Measurements from ENCODE around the gene ITIH2.

The ITIH2 gene

DNA sequence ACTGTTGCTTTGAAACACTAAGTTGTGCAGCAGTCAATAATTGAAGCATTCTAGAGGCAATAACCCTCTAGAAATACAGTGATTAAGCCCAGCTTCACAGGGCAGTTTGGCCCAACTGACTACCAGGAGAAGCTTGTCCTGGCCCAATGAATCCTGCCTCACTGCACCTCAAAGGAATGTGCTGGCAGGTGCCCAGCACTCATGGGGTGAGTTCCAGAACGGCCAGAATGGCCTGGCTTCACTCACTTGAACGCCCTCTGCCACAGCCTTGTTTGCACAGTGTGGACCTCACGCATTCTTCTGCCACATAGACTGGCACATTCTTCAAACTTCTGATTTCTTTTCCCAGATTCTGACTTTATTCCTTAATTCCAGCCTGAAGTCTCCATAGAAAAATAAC is 6.6 kb upstream of the ITIH2 start:
- TF ChIP-seq, protein P1, sequence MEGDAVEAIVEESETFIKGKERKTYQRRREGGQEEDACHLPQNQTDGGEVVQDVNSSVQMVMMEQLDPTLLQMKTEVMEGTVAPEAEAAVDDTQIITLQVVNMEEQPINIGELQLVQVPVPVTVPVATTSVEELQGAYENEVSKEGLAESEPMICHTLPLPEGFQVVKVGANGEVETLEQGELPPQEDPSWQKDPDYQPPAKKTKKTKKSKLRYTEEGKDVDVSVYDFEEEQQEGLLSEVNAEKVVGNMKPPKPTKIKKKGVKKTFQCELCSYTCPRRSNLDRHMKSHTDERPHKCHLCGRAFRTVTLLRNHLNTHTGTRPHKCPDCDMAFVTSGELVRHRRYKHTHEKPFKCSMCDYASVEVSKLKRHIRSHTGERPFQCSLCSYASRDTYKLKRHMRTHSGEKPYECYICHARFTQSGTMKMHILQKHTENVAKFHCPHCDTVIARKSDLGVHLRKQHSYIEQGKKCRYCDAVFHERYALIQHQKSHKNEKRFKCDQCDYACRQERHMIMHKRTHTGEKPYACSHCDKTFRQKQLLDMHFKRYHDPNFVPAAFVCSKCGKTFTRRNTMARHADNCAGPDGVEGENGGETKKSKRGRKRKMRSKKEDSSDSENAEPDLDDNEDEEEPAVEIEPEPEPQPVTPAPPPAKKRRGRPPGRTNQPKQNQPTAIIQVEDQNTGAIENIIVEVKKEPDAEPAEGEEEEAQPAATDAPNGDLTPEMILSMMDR (conservative IDR thresholded peaks at IDR 0.05; ENCODE audit: low read depth, low read length): no peak
- Histone ChIP-seq H2AFZ (ENCODE audit: low read depth) (no peak overlapping the region), H3K4me3 (IDR thresholded peaks at IDR 0.05; ENCODE audit: insufficient read depth, low read depth, low read length) (no peak overlapping the region), H4K20me1 (ENCODE audit: insufficient read depth) (no peaks in the 10 kb centered on the region), H3K9ac (no peak overlapping the region), H3K79me2 (ENCODE audit: insufficient read depth, low read depth) (no peaks in the 10 kb centered on the region), H3K27ac (no peak overlapping the region), H3K36me3 (ENCODE audit: insufficient read depth) (no peaks in the 10 kb centered on the region), H3K27me3 (ENCODE audit: insufficient read depth, low read depth) (no peaks in the 10 kb centered on the region), H3K4me2 (no peak overlapping the region), H3K4me1 (ENCODE audit: low read depth, poor library complexity, severe bottlenecking) (peaks cover 8% of the 10 kb centered on the region)

DNA sequence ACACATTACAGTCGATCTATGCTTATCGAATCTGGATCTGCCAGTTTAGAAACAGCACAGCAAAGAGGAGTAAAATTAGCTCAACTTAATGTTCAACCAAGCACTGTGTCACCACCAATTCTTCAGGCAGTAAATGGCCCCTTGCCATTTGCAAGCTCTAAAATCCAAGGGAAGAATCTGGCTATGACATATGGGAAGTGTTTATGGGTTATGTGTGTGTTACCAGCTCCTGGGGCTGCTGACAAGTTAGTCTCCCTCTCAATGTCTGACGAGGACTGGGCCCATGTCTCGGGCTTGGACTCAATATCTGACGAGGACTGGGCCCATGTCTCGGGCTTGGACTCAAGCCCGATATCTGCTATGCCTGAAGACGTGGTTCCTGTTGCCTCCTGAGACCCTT is 5.7 kb upstream of the ITIH2 start:
- H3K9ac ChIP-seq: no peak overlapping the region
- peaks cover 4% of the 10 kb centered on the region for H3K4me1 ChIP-seq (ENCODE audit: low read depth, poor library complexity, severe bottlenecking)
- H3K4me2 ChIP-seq: no peak overlapping the region
- H3K79me2 ChIP-seq (ENCODE audit: insufficient read depth, low read depth): no peaks in the 10 kb centered on the region
- H3K27me3 ChIP-seq (ENCODE audit: insufficient read depth, low read depth): no peaks in the 10 kb centered on the region
- no peak overlapping the region for H3K27ac ChIP-seq
- no peak overlapping the region for H3K4me3 ChIP-seq (IDR thresholded peaks at IDR 0.05; ENCODE audit: insufficient read depth, low read depth, low read length)
- no peaks in the 10 kb centered on the region for H3K36me3 ChIP-seq (ENCODE audit: insufficient read depth)
- H4K20me1 ChIP-seq (ENCODE audit: insufficient read depth): no peaks in the 10 kb centered on the region
- H2AFZ ChIP-seq (ENCODE audit: low read depth): no peak overlapping the region
- TF ChIP-seq, protein P1 (conservative IDR thresholded peaks at IDR 0.05; ENCODE audit: low read depth, low read length): no peak

DNA sequence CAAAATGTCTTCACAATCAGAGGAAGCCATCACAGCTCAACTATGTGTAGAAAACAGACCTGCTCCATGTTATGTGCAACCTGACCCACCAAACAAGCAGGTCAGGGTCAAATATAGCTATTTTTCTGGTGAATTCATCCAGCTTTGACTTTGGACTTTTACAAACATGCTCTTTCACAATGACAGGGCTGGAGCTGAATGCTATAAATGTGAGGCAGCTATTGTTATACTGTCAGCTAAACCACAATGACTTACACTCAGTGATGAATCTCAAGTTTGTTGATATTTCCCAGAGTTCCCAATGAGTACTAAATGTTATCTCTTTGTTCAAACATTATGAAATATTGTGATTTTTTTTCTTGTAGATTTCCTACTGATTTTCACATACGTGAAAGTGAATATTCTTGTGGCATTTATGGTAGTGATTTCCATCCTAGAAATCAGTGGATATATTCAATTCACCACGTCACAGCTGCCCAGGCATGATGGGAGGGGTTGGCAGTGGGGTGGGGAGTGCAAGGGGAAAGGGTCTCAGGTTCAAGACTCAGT is 2.5 kb upstream of the ITIH2 start:
- no peak overlapping the region for H3K27ac ChIP-seq
- no peaks in the 10 kb centered on the region for H4K20me1 ChIP-seq (ENCODE audit: insufficient read depth)

DNA sequence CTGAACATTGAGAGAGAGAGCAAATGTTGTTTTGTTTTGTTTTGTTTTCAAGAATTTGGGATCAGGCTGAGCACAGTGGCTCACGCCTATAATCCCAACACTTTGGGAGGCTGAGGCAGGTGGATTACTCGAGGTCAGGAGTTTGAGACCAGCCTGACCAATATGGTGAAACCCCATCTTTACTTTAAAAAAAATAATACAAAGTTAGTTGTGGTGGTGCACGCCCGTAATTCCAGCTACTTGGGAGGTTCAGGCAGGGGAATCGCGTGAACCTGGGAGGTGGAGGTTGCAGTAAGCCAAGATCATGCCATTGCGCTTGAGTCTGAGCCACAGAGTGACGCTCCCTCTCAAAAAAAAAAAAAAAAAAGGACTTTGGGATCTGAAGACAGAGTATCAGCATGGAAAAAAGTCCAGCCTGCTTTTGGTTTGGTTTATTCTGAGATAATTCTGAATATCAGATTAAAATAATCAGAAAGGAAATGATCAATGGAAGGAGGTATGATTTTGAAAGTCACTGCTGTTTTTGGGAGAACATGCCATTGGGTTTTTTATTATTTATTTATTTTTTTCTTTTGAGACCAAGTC is 1.9 kb upstream of the ITIH2 start:
- Histone ChIP-seq H4K20me1 (ENCODE audit: insufficient read depth) (no peaks in the 10 kb centered on the region), H3K36me3 (ENCODE audit: insufficient read depth) (no peaks in the 10 kb centered on the region), H2AFZ (ENCODE audit: low read depth) (no peak overlapping the region), H3K9ac (no peak overlapping the region), H3K4me2 (no peak overlapping the region), H3K4me1 (ENCODE audit: low read depth, poor library complexity, severe bottlenecking) (no peaks in the 10 kb centered on the region), H3K27ac (no peak overlapping the region), H3K27me3 (ENCODE audit: insufficient read depth, low read depth) (no peaks in the 10 kb centered on the region), H3K4me3 (IDR thresholded peaks at IDR 0.05; ENCODE audit: insufficient read depth, low read depth, low read length) (no peak overlapping the region), H3K79me2 (ENCODE audit: insufficient read depth, low read depth) (no peaks in the 10 kb centered on the region)
- TF ChIP-seq, protein P1 (conservative IDR thresholded peaks at IDR 0.05; ENCODE audit: low read depth, low read length): no peak

More for the DNA sequence above, 2.5 kb upstream of the ITIH2 start:
- no peak overlapping the region for H3K9ac ChIP-seq
- H3K4me1 ChIP-seq (ENCODE audit: low read depth, poor library complexity, severe bottlenecking): no peaks in the 10 kb centered on the region
- H3K27me3 ChIP-seq (ENCODE audit: insufficient read depth, low read depth): no peaks in the 10 kb centered on the region
- no peak overlapping the region for H3K4me3 ChIP-seq (IDR thresholded peaks at IDR 0.05; ENCODE audit: insufficient read depth, low read depth, low read length)
- H3K79me2 ChIP-seq (ENCODE audit: insufficient read depth, low read depth): no peaks in the 10 kb centered on the region
- no peaks in the 10 kb centered on the region for H3K36me3 ChIP-seq (ENCODE audit: insufficient read depth)
- no peak overlapping the region for H2AFZ ChIP-seq (ENCODE audit: low read depth)
- H3K4me2 ChIP-seq: no peak overlapping the region
- TF ChIP-seq, protein P1 (conservative IDR thresholded peaks at IDR 0.05; ENCODE audit: low read depth, low read length): no peak

Data from KMS-11 (cell line).